ENCODE measurements around the gene CHP1. TPM values are rescaled to one million over a fixed set of nuclear protein-coding genes. Genes with fewer than 3 reads are reported as not detected.

Gene CHP1
- total RNA-seq, 1 experiment from 2014 or later, result 76.5 TPM

GRCh38 chr15:41199470-41199869 is 31.6 kb upstream of the CHP1 start:
- CTCF ChIA-PET, result no interaction called here
- POLR2A ChIA-PET, result interaction anchor here (0.8 kb wide), 1 partner anchor 11 kb away, joined by 6 read pairs; no protein-coding TSS in a partner anchor
- no peaks in the 10 kb centered on the region for H3K9me3 Mint-ChIP-seq
- H3K36me3 Mint-ChIP-seq, result no peaks in the 10 kb centered on the region
- H3K27me3 Mint-ChIP-seq (ENCODE audit: low read depth), result no peaks in the 10 kb centered on the region
- DNase-seq (ENCODE audit: low spot score) (no peak), ATAC-seq (no peak)
- TF ChIP-seq PRRX2 (CRISPR knock-in tag; IDR thresholded peaks at IDR 0.05) (no peak), ZNF416 (CRISPR knock-in tag; IDR thresholded peaks at IDR 0.05) (no peak), MYBL2 (CRISPR knock-in tag; IDR thresholded peaks at IDR 0.05) (no peak), CBFB (CRISPR knock-in tag; IDR thresholded peaks at IDR 0.05; ENCODE audit: low read depth) (no peak), ZNF396 (CRISPR knock-in tag; IDR thresholded peaks at IDR 0.05; ENCODE audit: borderline replicate concordance) (no peak), FOXP1 (CRISPR knock-in tag; IDR thresholded peaks at IDR 0.05; ENCODE audit: borderline replicate concordance) (no peak), ETV6 (CRISPR knock-in tag; IDR thresholded peaks at IDR 0.05) (no peak), ESRRA (CRISPR knock-in tag; IDR thresholded peaks at IDR 0.05; ENCODE audit: borderline replicate concordance) (no peak), JAZF1 (CRISPR knock-in tag; IDR thresholded peaks at IDR 0.05) (no peak)
- TF ChIP-seq, protein P1, sequence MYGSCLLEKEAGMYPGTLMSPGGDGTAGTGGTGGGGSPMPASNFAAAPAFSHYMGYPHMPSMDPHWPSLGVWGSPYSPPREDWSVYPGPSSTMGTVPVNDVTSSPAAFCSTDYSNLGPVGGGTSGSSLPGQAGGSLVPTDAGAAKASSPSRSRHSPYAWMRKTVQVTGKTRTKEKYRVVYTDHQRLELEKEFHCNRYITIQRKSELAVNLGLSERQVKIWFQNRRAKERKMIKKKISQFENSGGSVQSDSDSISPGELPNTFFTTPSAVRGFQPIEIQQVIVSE (CRISPR knock-in tag; IDR thresholded peaks at IDR 0.05; ENCODE audit: borderline replicate concordance), result no peak
- TF ChIP-seq, protein P2, sequence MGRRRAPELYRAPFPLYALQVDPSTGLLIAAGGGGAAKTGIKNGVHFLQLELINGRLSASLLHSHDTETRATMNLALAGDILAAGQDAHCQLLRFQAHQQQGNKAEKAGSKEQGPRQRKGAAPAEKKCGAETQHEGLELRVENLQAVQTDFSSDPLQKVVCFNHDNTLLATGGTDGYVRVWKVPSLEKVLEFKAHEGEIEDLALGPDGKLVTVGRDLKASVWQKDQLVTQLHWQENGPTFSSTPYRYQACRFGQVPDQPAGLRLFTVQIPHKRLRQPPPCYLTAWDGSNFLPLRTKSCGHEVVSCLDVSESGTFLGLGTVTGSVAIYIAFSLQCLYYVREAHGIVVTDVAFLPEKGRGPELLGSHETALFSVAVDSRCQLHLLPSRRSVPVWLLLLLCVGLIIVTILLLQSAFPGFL (CRISPR knock-in tag; IDR thresholded peaks at IDR 0.05; ENCODE audit: borderline replicate concordance), result no peak
- TF ChIP-seq, protein P3, sequence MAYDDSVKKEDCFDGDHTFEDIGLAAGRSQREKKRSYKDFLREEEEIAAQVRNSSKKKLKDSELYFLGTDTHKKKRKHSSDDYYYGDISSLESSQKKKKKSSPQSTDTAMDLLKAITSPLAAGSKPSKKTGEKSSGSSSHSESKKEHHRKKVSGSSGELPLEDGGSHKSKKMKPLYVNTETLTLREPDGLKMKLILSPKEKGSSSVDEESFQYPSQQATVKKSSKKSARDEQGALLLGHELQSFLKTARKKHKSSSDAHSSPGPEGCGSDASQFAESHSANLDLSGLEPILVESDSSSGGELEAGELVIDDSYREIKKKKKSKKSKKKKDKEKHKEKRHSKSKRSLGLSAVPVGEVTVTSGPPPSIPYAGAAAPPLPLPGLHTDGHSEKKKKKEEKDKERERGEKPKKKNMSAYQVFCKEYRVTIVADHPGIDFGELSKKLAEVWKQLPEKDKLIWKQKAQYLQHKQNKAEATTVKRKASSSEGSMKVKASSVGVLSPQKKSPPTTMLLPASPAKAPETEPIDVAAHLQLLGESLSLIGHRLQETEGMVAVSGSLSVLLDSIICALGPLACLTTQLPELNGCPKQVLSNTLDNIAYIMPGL (CRISPR knock-in tag; IDR thresholded peaks at IDR 0.05), result no peak
- TF ChIP-seq, protein P4, sequence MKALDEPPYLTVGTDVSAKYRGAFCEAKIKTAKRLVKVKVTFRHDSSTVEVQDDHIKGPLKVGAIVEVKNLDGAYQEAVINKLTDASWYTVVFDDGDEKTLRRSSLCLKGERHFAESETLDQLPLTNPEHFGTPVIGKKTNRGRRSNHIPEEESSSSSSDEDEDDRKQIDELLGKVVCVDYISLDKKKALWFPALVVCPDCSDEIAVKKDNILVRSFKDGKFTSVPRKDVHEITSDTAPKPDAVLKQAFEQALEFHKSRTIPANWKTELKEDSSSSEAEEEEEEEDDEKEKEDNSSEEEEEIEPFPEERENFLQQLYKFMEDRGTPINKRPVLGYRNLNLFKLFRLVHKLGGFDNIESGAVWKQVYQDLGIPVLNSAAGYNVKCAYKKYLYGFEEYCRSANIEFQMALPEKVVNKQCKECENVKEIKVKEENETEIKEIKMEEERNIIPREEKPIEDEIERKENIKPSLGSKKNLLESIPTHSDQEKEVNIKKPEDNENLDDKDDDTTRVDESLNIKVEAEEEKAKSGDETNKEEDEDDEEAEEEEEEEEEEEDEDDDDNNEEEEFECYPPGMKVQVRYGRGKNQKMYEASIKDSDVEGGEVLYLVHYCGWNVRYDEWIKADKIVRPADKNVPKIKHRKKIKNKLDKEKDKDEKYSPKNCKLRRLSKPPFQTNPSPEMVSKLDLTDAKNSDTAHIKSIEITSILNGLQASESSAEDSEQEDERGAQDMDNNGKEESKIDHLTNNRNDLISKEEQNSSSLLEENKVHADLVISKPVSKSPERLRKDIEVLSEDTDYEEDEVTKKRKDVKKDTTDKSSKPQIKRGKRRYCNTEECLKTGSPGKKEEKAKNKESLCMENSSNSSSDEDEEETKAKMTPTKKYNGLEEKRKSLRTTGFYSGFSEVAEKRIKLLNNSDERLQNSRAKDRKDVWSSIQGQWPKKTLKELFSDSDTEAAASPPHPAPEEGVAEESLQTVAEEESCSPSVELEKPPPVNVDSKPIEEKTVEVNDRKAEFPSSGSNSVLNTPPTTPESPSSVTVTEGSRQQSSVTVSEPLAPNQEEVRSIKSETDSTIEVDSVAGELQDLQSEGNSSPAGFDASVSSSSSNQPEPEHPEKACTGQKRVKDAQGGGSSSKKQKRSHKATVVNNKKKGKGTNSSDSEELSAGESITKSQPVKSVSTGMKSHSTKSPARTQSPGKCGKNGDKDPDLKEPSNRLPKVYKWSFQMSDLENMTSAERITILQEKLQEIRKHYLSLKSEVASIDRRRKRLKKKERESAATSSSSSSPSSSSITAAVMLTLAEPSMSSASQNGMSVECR (CRISPR knock-in tag; IDR thresholded peaks at IDR 0.05; ENCODE audit: borderline replicate concordance), result no peak
- TF ChIP-seq, protein P5, sequence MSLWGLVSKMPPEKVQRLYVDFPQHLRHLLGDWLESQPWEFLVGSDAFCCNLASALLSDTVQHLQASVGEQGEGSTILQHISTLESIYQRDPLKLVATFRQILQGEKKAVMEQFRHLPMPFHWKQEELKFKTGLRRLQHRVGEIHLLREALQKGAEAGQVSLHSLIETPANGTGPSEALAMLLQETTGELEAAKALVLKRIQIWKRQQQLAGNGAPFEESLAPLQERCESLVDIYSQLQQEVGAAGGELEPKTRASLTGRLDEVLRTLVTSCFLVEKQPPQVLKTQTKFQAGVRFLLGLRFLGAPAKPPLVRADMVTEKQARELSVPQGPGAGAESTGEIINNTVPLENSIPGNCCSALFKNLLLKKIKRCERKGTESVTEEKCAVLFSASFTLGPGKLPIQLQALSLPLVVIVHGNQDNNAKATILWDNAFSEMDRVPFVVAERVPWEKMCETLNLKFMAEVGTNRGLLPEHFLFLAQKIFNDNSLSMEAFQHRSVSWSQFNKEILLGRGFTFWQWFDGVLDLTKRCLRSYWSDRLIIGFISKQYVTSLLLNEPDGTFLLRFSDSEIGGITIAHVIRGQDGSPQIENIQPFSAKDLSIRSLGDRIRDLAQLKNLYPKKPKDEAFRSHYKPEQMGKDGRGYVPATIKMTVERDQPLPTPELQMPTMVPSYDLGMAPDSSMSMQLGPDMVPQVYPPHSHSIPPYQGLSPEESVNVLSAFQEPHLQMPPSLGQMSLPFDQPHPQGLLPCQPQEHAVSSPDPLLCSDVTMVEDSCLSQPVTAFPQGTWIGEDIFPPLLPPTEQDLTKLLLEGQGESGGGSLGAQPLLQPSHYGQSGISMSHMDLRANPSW (CRISPR knock-in tag; conservative IDR thresholded peaks at IDR 0.05; ENCODE audit: low read depth), result no peak
- no peak overlapping the region for H3K27ac Mint-ChIP-seq
- H3K4me1 Mint-ChIP-seq, result no peaks in the 10 kb centered on the region
- no peak overlapping the region for H3K4me3 Mint-ChIP-seq

- Mint-ChIP-seq H3K4me1 (peaks cover 7% of the 10 kb centered on the region), H3K36me3 (no peaks in the 10 kb centered on the region), H3K27ac (no peak overlapping the region), H3K9me3 (no peaks in the 10 kb centered on the region), H3K27me3 (ENCODE audit: low read depth) (no peaks in the 10 kb centered on the region), H3K4me3 (no peak overlapping the region)
- POLR2A ChIA-PET, result no interaction called here
- CTCF ChIA-PET, result no interaction called here
- no peak for DNase-seq (ENCODE audit: low spot score)
- no peak for ATAC-seq
- TF ChIP-seq ZNF138 (CRISPR knock-in tag; conservative IDR thresholded peaks at IDR 0.05), result no peak
- TF ChIP-seq ZNF416 (CRISPR knock-in tag; IDR thresholded peaks at IDR 0.05), result no peak
- TF ChIP-seq, protein P4 (CRISPR knock-in tag; IDR thresholded peaks at IDR 0.05; ENCODE audit: borderline replicate concordance), result no peak
- no peak for TF ChIP-seq TEAD1 (CRISPR knock-in tag; IDR thresholded peaks at IDR 0.05)
- no peak for TF ChIP-seq GABPB1 (CRISPR knock-in tag; IDR thresholded peaks at IDR 0.05)
- TF ChIP-seq TEAD4 (CRISPR knock-in tag; IDR thresholded peaks at IDR 0.05), result no peak
- TF ChIP-seq, protein P6, sequence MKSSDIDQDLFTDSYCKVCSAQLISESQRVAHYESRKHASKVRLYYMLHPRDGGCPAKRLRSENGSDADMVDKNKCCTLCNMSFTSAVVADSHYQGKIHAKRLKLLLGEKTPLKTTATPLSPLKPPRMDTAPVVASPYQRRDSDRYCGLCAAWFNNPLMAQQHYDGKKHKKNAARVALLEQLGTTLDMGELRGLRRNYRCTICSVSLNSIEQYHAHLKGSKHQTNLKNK (CRISPR knock-in tag; IDR thresholded peaks at IDR 0.05), result no peak
- TF ChIP-seq ZBTB21 (CRISPR knock-in tag; IDR thresholded peaks at IDR 0.05; ENCODE audit: borderline replicate concordance), result no peak
Measured at GRCh38 chr15:41203395-41203794, 27.7 kb upstream of the CHP1 start.
